AG04450 (cell line): ENCODE measurements around the gene GULP1. TPM values are rescaled to one million over a fixed set of nuclear protein-coding genes. Genes with fewer than 3 reads are reported as not detected.

Experiments used
- CTCF ChIA-PET: fragments of 300-600, 350-600 bp; formaldehyde crosslinking; extraction: SDS; loops from one replicate; lab custom pipeline; 2022; ENCODE audit warnings: antibody characterized with exemption, inconsistent platforms; lab: Charles Lee
- POLR2A ChIA-PET: fragments of 350-600 bp; formaldehyde crosslinking; extraction: SDS; loops from one replicate; lab custom pipeline; 2021; ENCODE audit warnings: antibody characterized with exemption, inconsistent platforms; lab: Yijun Ruan, JAX
- DNase-seq: peaks from one replicate; pipeline ENCODE4 v3.0.0-alpha.2; 2011; ENCODE audit warnings: low read depth, low spot score
- H3K27ac ChIP-seq: one replicate; pipeline ENCODE4 v1.5.1; 2012; ENCODE audit warnings: low read depth, low read length, control low read depth
- H3K27me3 ChIP-seq: one replicate; pipeline ENCODE4 v1.6.0; 2012; ENCODE audit warnings: low read length; ENCODE audit not compliant: control insufficient read depth, insufficient read depth
- H3K4me3 ChIP-seq: 2 replicates; pipeline ENCODE4 v1.5.1; 2011; ENCODE audit warnings: mild to moderate bottlenecking, low read depth, low read length, control low read depth
- H3K9me3 ChIP-seq: 2 replicates; pipeline ENCODE4 v1.5.1; 2012; ENCODE audit warnings: low read length; ENCODE audit not compliant: control insufficient read depth, insufficient read depth
- polyA plus RNA-seq: library from polyadenylated mRNA; depleted of rRNA; stranded (reverse); fragments of >200 nt; gene quantifications from 2 replicates; pipeline ENCODE4 v1.2.3, GENCODE V29; 2011
- TF ChIP-seq, protein P1 (sequence below): IDR thresholded peaks from 2 replicates; pipeline ENCODE4 v1.5.1; 2011; ENCODE audit warnings: low read depth, low read length, control low read depth, inconsistent platforms

Gene GULP1
- polyA plus RNA-seq, 1 experiment, result 44.7 TPM

DNA sequence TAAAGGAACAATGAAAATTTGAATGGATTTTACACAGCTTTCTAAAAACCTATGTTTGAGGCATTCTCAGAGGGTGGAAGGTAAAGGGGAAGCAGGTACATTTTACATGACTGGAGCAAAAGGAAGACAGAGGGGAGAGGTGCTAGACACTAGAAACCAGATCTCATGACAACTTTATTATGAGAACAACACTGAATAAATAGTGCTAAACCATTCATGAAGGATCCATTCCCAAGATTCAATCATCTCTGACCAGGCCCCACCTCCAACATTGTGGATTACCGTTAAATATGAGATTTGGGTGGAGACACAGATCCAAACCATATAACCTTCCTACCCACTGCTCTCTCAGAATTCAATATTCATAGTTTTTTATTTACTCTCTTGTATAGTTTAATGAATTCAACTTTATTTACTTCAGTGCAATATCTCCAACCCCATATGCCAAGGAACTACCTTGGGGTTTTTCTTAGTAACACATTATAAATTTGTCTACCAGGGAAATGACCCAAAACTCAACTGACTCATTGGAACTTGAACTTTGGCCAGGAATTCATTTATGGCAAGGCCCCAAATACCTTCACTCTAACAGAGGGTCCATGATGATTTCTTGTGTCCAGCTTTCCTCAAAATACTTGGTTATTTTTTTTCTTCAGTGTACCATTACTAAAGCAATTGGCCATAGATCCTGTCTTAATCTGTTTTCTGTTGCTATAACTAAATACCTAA lies 317.8 kb downstream of the GULP1 start:
- H3K4me3 ChIP-seq, result no peak overlapping the region
- no peaks in the 10 kb centered on the region for H3K27me3 ChIP-seq
- ChIA-PET CTCF (interaction anchor here (1.3 kb wide), 1 partner anchor 375 kb away, joined by 4 read pairs; no protein-coding TSS in a partner anchor), POLR2A (no interaction called here)
- peaks cover 12% of the 10 kb centered on the region for H3K9me3 ChIP-seq
- TF ChIP-seq, protein P1, sequence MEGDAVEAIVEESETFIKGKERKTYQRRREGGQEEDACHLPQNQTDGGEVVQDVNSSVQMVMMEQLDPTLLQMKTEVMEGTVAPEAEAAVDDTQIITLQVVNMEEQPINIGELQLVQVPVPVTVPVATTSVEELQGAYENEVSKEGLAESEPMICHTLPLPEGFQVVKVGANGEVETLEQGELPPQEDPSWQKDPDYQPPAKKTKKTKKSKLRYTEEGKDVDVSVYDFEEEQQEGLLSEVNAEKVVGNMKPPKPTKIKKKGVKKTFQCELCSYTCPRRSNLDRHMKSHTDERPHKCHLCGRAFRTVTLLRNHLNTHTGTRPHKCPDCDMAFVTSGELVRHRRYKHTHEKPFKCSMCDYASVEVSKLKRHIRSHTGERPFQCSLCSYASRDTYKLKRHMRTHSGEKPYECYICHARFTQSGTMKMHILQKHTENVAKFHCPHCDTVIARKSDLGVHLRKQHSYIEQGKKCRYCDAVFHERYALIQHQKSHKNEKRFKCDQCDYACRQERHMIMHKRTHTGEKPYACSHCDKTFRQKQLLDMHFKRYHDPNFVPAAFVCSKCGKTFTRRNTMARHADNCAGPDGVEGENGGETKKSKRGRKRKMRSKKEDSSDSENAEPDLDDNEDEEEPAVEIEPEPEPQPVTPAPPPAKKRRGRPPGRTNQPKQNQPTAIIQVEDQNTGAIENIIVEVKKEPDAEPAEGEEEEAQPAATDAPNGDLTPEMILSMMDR, result no peak
- H3K27ac ChIP-seq, result no peak overlapping the region
- DNase-seq, result no peak

DNA sequence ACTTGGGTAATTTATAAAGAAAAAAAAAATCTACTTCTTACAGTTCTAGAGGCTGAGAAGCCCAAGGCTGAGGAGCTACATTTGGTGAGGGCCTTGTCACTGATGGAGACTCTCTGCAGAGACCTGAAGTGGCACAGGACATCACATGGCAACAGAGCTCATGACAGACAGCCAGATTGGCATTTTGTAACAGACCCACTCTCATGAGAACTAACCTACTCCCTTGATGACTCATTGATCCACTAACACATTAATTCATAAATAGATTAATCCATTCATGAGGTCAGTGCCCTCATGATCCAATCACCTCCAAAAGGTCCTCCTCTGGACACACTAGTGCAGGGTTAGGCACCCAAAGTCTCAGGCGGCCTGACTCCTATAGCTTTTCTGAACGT lies 318.4 kb downstream of the GULP1 start:
- H3K4me3 ChIP-seq, result no peak overlapping the region
- no peaks in the 10 kb centered on the region for H3K27me3 ChIP-seq
- ChIA-PET POLR2A (no interaction called here), CTCF (interaction anchor here (0.6 to 1.3 kb wide), 3 partner anchors 367 to 755 kb away, joined by 3 to 12 read pairs (median 4); no protein-coding TSS in a partner anchor)
- no peak overlapping the region for H3K27ac ChIP-seq
- DNase-seq, result no peak
- TF ChIP-seq, protein P1, result no peak
- peaks cover 12% of the 10 kb centered on the region for H3K9me3 ChIP-seq

DNA sequence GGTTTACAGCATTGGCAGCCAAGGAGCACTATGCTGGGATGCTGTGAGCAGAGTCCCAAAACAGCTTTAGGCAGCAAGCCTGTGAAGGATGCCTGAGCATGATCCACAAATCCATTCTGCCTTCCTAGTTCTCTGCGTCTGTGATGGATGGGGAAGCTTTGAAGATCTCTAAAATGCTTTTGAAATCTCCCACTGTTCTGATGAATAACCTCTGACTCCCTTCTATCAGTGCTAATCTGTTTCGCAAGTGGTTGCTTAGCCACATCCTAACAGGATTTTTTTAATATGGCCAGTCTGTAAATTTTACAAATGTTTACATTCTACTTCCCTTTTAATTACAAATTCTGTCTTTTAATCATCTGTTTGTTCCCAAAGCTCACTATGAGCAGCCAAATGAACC lies 319.2 kb downstream of the GULP1 start:
- Histone ChIP-seq H3K27ac (no peak overlapping the region), H3K27me3 (no peaks in the 10 kb centered on the region), H3K4me3 (no peak overlapping the region), H3K9me3 (peaks cover 9% of the 10 kb centered on the region)
- POLR2A ChIA-PET, result no interaction called here
- TF ChIP-seq, protein P1, result no peak
- CTCF ChIA-PET, result interaction anchor here (0.6 to 1.3 kb wide), 3 partner anchors 366 to 756 kb away, joined by 3 to 12 read pairs (median 4); no protein-coding TSS in a partner anchor
- no peak for DNase-seq

DNA sequence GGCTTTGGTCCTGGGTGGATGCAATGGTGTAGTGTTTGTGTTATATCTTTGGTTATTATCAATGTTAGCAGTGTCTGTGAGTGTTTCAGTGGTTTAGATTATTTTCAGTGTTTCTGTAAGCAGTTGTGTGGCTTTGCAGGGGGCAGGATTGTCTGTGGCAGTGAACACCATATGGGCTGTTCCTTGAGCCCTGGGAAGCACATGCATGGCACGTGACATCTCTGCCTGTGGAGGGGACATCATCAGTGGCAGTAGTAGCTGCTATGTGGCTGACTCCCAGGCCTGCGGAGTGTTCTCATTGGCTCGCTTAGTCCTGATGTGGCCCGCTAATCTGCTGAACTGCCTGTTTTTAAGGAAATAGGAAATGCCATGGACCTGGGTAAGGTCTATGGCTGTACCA lies 327.5 kb downstream of the GULP1 start:
- DNase-seq, result no peak
- Histone ChIP-seq H3K27me3 (no peaks in the 10 kb centered on the region), H3K4me3 (no peak overlapping the region), H3K27ac (no peak overlapping the region), H3K9me3 (peaks cover 4% of the 10 kb centered on the region; the same call in 1 of the 2 replicates)
- ChIA-PET POLR2A (no interaction called here), CTCF (no interaction called here)
- TF ChIP-seq, protein P1, result no peak

DNA sequence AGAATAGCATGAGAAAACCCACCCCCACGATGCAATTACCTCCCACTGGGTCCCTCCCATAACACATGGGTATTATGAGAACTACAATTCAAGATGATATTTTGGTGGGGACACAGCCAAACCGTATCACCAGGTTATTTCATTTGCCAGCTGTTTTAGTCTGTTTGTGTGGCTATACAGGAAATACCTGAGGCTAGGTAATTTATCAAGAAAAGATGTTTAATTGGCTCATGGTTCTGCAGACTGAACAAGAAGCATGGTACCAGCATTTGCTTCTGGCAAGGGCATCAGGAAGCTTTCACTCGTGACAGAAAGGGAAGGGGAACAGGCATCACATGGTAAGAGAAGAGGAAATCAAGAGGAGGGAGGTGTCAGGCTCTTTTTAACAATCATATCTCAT lies 329.2 kb downstream of the GULP1 start:
- DNase-seq, result no peak
- CTCF ChIA-PET, result no interaction called here
- Histone ChIP-seq H3K4me3 (no peak overlapping the region), H3K27ac (no peak overlapping the region), H3K9me3 (peaks cover 4% of the 10 kb centered on the region; the same call in 1 of the 2 replicates), H3K27me3 (no peaks in the 10 kb centered on the region)
- POLR2A ChIA-PET, result no interaction called here
- TF ChIP-seq, protein P1, result no peak
